Psoas muscle (tissue), 8 donors: ENCODE results near the gene FKBP8. TPM values are rescaled to one million over a fixed set of nuclear protein-coding genes. Genes with fewer than 3 reads are reported as not detected.

Experiments used
- ATAC-seq, 4 donors: fragments of 200-7000 bp; cut with Tn5 transposase; one replicate each; pipeline ENCODE4 v1.9.1; 2020; ENCODE audit warnings: moderate library complexity in 3 of 4, mild to moderate bottlenecking in 2 of 4
- DNase-seq, 2 donors: peaks; one replicate each; pipeline ENCODE4 v3.0.0-alpha.2; 2020
- H3K27ac ChIP-seq: fragments of 200-600 bp; one replicate; pipeline ENCODE4 v1.8.0; 2022
- H3K27me3 ChIP-seq, 3 donors: fragments of 200-600 bp in 1 of 3; one replicate each; pipeline versions ENCODE4 v1.6.1 to v1.8.0; 2013 to 2022; ENCODE audit warnings: low read length in 2 of 3, mild to moderate bottlenecking in 2 of 3, moderate library complexity in 1 of 3; ENCODE audit not compliant: insufficient read depth in 3 of 3
- H3K36me3 ChIP-seq, 2 donors: fragments of 200-600 bp in 1 of 2; one replicate each; pipeline versions ENCODE4 v1.6.1 to v1.8.0; 2013 to 2022; ENCODE audit warnings: low read depth in 1 of 2, mild to moderate bottlenecking in 1 of 2, moderate library complexity in 1 of 2; ENCODE audit not compliant: insufficient read depth in 1 of 2
- H3K4me1 ChIP-seq: fragments of 200-600 bp; one replicate; pipeline ENCODE4 v1.8.0; 2022
- H3K4me3 ChIP-seq: fragments of 200-600 bp; one replicate; pipeline ENCODE4 v1.8.0; 2022; ENCODE audit warnings: mild to moderate bottlenecking
- H3K9me3 ChIP-seq: fragments of 200-600 bp; one replicate; pipeline ENCODE4 v1.8.0; 2022
- WGBS, 3 donors: extraction: QIAGEN DNeasy Blood & Tissue Kit; methylation state at CpG; one replicate each; pipeline versions ENCODE4 v1.1.6 to v1.1.7; 2013; 5-methylcytosine and 5-hydroxymethylcytosine counted together
- intact Hi-C, 2 donors: fragments of 100-400 bp; cut with DNase I; formaldehyde crosslinking; loops; one replicate each; pipeline versions ENCODE4 v1.11.0 to v1.14.2; 2022
- polyA plus RNA-seq, 3 donors: library from polyadenylated mRNA; stranded (reverse); fragments of 200-250 nt; gene quantifications; one replicate each; pipeline ENCODE4 v1.2.3, GENCODE V29; 2013
- total RNA-seq, 4 donors: library from RNA; stranded (reverse); fragmentation: NEBNext Ultra II Directional in 2 of 4; extraction: Animal tissue kit (Norgen Biotek cat#: 25700) in 2 of 4; gene quantifications; one replicate each; pipeline versions ENCODE4 v1.2.1 to v1.2.4, GENCODE V29; 2021 to 2023
- TF ChIP-seq, protein P1 (sequence below): fragments of 200-600 bp; IDR thresholded peaks from one replicate; pipeline ENCODE4 v1.8.0; 2022; ENCODE audit warnings: antibody characterized with exemption
- donor health status: healthy with polysubstance abuse.
- donor health status: DM: no; HTN: no; CAD: no; lungs with moderate emphysema.
- donor health status: Bipolar disorder and iron deficiency.
- donor health status: healthy.
- donor health status: DM: yes; HTN: yes; CAD: no.
- donor health status: DM: no; HTN: no; CAD: no.
- donor health status: DM: no; HTN: no; CAD: no.
- donor health status: DM: yes; HTN: yes; CAD: no.

Gene FKBP8
- total and polyA plus RNA-seq, 7 donors: 92.8 to 143 (median 130) TPM

DNA sequence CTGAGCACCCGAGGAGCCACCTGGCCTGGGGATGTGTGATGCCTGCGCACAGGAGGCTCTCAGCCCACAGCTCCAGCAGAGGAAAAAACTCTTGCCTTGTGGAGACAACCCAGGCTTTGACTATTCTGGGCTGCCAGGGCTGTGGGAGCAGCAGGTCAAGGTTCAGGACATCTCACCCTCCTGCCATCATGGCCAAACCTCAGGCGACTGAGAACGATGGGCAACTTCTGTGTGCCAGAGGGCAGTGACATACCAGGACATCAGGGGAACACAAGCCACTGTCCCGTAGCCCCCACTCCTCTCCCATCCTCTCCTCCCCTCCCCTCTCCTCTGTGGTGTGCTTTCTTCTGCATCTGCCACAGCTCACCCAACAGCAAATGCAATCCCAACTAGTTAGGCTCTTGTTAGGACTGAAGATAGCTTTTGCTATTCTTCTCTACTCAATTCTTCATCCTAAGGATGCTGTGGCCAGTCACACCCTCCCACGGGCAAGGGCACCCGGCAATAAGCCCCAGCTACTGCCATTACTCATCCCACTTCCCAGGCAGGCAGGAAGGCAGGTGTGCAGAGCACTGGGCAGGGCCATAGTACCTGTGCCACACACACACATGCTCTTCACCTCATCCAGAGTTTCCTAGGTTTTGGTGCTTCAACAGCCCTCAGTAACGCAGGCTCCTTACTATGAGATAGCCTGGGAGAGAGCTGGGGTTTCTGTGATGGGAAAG lies 38.3 kb downstream of the FKBP8 start:
- no peaks in the 10 kb centered on the region for H3K9me3 ChIP-seq
- TF ChIP-seq, protein P1, sequence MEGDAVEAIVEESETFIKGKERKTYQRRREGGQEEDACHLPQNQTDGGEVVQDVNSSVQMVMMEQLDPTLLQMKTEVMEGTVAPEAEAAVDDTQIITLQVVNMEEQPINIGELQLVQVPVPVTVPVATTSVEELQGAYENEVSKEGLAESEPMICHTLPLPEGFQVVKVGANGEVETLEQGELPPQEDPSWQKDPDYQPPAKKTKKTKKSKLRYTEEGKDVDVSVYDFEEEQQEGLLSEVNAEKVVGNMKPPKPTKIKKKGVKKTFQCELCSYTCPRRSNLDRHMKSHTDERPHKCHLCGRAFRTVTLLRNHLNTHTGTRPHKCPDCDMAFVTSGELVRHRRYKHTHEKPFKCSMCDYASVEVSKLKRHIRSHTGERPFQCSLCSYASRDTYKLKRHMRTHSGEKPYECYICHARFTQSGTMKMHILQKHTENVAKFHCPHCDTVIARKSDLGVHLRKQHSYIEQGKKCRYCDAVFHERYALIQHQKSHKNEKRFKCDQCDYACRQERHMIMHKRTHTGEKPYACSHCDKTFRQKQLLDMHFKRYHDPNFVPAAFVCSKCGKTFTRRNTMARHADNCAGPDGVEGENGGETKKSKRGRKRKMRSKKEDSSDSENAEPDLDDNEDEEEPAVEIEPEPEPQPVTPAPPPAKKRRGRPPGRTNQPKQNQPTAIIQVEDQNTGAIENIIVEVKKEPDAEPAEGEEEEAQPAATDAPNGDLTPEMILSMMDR: no peak
- ATAC-seq (no peak), DNase-seq (no peak)
- no peaks in the 10 kb centered on the region for H3K27me3 ChIP-seq
- no peak overlapping the region for H3K4me3 ChIP-seq
- peaks cover 97% of the 10 kb centered on the region for H3K4me1 ChIP-seq
- H3K27ac ChIP-seq: peak overlapping the region; percentile 84
- intact Hi-C loops: no loop called here
- 40 to 75% (median 48%) methylated on average over 7 to 8 of the region's 8 CpGs for WGBS, 3 donors
- H3K36me3 ChIP-seq: no peaks in the 10 kb centered on the region

DNA sequence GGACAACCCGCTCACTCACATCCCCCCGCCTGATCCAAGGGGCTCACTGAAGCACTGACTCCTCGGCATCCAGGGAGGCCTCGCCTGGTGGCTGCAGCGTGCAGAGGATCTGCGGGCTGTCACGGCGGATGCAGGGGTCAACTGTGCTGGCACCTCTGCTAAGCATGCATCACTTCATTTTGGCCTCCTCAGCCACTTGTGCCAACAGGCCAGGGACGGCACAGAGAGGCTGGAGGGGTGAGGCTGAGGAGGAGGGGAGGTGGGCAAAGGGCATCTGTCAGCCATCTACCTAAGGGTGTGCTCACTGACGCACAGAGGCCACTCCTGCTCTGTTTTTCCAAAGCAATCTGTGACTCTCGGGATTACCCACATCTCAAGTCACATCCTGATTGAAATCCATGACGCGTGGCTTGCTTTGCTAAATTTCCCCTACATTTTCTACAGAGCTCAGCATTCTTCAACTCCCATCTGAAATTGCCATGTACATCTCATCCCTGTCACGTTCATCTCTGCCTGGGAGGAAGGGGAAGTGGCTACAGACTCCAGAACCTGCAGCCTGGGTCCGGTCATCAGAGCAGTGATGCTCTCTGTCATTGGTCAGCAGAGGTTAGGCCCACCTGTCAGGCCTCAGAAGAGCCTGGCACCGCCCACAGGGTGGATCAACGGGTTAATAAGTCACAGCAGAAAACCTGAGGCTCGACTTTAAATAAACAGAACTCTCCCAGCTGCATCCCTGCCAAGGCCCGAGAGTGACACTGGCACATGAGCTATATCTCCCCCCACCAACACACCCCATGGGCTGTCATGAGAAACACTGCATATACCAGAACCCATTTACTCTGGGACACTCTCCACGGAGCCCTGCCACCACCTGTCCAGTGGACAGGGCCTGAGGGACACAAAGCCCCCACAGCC lies 39.1 kb downstream of the FKBP8 start:
- TF ChIP-seq, protein P1: no peak
- no peaks in the 10 kb centered on the region for H3K27me3 ChIP-seq
- 29 to 49% (median 39%) methylated on average over 20 of the region's 20 CpGs for WGBS, 3 donors
- no peak for ATAC-seq
- H3K9me3 ChIP-seq: no peaks in the 10 kb centered on the region
- no peaks in the 10 kb centered on the region for H3K36me3 ChIP-seq
- H3K4me3 ChIP-seq: no peak overlapping the region
- H3K27ac ChIP-seq: peak overlapping the region; percentile 84
- intact Hi-C loops: no loop called here
- DNase-seq: no peak
- H3K4me1 ChIP-seq: peaks cover 100% of the 10 kb centered on the region

DNA sequence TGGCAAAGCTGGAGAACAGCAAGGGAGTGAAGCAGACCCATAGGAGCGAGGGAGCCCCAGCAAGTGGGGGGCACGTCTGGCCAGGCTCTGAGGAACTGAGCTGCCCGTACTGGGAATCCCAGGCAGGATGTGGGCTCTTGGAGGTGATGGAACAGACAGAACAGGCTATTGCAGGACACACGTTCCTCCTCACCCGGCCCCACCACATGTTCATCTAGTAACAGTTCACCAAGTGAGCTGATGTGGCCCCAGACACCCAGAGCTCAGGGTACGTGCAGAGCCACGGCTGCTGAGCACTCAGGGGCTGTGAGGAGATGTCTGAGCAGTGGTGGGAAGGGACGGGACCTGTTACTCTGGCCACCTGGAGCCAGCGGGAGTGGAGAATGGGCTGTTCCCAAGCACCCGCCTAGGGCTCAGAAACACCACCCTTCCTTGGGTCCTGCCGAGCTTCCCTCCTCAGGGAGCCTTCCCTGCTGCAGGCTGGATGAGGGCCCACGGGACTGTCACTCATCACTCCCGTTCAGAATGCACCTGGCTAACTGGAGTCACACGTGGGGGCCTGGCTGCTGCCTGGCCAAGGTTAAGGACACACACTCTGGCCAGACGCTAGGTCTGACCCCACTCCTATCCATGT lies 39.9 kb downstream of the FKBP8 start:
- Histone ChIP-seq H3K27me3 (no peaks in the 10 kb centered on the region), H3K4me3 (no peak overlapping the region), H3K36me3 (no peaks in the 10 kb centered on the region), H3K27ac (peak overlapping the region; percentile 84), H3K4me1 (peaks cover 100% of the 10 kb centered on the region), H3K9me3 (no peaks in the 10 kb centered on the region)
- ATAC-seq: peak; percentile 21 to 51 (median 42)
- 28 to 45% (median 28%) methylated on average over 15 of the region's 15 CpGs for WGBS, 3 donors
- intact Hi-C loops: no loop called here
- peak; percentile 40 to 75 for DNase-seq
- TF ChIP-seq, protein P1: no peak

DNA sequence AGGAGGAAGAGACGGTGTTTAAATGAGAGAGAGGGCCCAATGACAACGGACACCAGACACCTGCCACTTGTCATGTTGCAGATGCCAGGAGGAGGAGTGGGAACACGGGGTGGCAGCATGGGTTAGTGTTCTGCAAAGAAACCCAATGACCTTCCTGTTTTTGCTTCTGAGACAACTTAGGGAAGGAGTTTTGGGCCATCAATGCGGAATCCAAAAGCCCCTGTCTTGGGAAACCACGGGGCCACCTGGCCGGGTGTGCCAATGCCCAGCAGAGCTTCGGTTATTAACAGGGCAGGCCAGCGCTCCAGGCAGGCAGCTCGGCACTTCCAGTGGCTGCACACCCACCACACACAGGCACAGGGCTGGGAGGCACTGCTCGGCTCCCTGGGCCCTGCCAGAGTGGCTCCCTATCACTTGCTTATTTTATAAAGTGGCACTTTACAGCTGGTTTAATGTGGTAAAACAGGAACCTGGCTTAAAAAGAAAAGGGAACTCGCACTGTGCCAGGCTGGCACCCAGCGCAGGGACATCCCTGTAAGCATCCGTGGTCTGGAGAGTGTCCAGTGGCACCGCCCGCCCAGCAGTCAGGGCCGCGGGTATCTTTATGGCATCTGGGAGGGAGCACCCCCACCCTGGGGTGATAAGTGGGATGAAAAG lies 40.6 kb downstream of the FKBP8 start:
- TF ChIP-seq, protein P1: no peak
- WGBS, 3 donors: 21 to 35% (median 22%) methylated on average over 17 of the region's 17 CpGs
- Histone ChIP-seq H3K36me3 (no peaks in the 10 kb centered on the region), H3K9me3 (no peaks in the 10 kb centered on the region), H3K27me3 (no peaks in the 10 kb centered on the region), H3K27ac (peak overlapping the region; percentile 84), H3K4me1 (peaks cover 100% of the 10 kb centered on the region), H3K4me3 (no peak overlapping the region)
- intact Hi-C loops: no loop called here
- DNase-seq (peak; percentile 53 to 75), ATAC-seq (peak; percentile 38 to 62 (median 46))
